22Rv1 (cell line): Measurements from ENCODE around the gene LRRC3B.

Experiments
- H3K27ac ChIP-seq: fragments of 450-650 bp; 2 replicates; pipeline ENCODE4 v1.5.1; 2017
- CTCF ChIP-seq: fragments of 450-650 bp; IDR thresholded peaks from 2 replicates; pipeline ENCODE4 v1.5.1; 2017; ENCODE audit warnings: mild to moderate bottlenecking
- ZFX ChIP-seq: fragments of 450-650 bp; IDR thresholded peaks from 2 replicates; pipeline ENCODE4 v1.6.1; 2017; ENCODE audit warnings: antibody characterized with exemption, borderline replicate concordance

LRRC3B gene

GRCh38 chr3:26621906-26622620 lies 509 bp upstream of the LRRC3B start:
- H3K27ac ChIP-seq = no peak overlapping the region
- TF ChIP-seq ZFX (no peak), CTCF (no peak)

GRCh38 chr3:26623419-26624208 lies 1.0 kb downstream of the LRRC3B start:
- no peak overlapping the region for H3K27ac ChIP-seq
- TF ChIP-seq ZFX = no peak

GRCh38 chr3:26624209-26624765 lies 1.7 kb downstream of the LRRC3B start:
- no peak overlapping the region for H3K27ac ChIP-seq
- TF ChIP-seq ZFX (no peak), CTCF (no peak)

GRCh38 chr3:26625187-26625586 lies 2.6 kb downstream of the LRRC3B start:
- TF ChIP-seq CTCF (no peak), ZFX (no peak)
- no peak overlapping the region for H3K27ac ChIP-seq

- no peak overlapping the region for H3K27ac ChIP-seq
- no peak for TF ChIP-seq ZFX
- TF ChIP-seq CTCF = no peak
These were observed 4.5 kb downstream of the LRRC3B start for GRCh38 chr3:26627080-26627479.

GRCh38 chr3:26628915-26629314 lies 6.3 kb downstream of the LRRC3B start:
- TF ChIP-seq CTCF (no peak), ZFX (no peak)
- H3K27ac ChIP-seq = no peak overlapping the region

GRCh38 chr3:26630669-26631389 lies 8.3 kb downstream of the LRRC3B start:
- no peak overlapping the region for H3K27ac ChIP-seq
- no peak for TF ChIP-seq ZFX
- no peak for TF ChIP-seq CTCF
